ENCODE data around the gene SLCO3A1.

- no peak for TF ChIP-seq CTCF (IDR thresholded peaks at IDR 0.05)
- TF ChIP-seq POLR2A (IDR thresholded peaks at IDR 0.05), result no peak
- TF ChIP-seq EP300 (IDR thresholded peaks at IDR 0.05; ENCODE audit: low read depth), result no peak
Observed at GRCh38 chr15:92170897-92171296, 317.4 kb downstream of the SLCO3A1 start.

Data from transverse colon (tissue), 3 donors.